ENCODE measurements around the gene CCDC50.

GRCh38 chr3:191306428-191306827 is 22.8 kb upstream of the CCDC50 start:
- TF ChIP-seq CTCF (conservative IDR thresholded peaks at IDR 0.05; ENCODE audit: low read depth, low read length) = no peak
- no peak for TF ChIP-seq EZH2 (IDR thresholded peaks at IDR 0.05; ENCODE audit: low read length, unreplicated experiment)
